ENCODE data around the gene CUEDC2. TPM values are rescaled to one million over a fixed set of nuclear protein-coding genes. Genes with fewer than 3 reads are reported as not detected.

Gene CUEDC2
- total RNA-seq, 1 experiment from 2014 or later: 179 TPM

- no peak for DNase-seq (ENCODE audit: low read depth)
- in situ Hi-C loops (cut with HindIII; ENCODE audit: low pct_unique_long_range_greater_than_20kb, low sequenced_read_pairs): no loop called here
These were observed 1.3 kb upstream of the CUEDC2 start for GRCh38 chr10:102433619-102434046.

DNA sequence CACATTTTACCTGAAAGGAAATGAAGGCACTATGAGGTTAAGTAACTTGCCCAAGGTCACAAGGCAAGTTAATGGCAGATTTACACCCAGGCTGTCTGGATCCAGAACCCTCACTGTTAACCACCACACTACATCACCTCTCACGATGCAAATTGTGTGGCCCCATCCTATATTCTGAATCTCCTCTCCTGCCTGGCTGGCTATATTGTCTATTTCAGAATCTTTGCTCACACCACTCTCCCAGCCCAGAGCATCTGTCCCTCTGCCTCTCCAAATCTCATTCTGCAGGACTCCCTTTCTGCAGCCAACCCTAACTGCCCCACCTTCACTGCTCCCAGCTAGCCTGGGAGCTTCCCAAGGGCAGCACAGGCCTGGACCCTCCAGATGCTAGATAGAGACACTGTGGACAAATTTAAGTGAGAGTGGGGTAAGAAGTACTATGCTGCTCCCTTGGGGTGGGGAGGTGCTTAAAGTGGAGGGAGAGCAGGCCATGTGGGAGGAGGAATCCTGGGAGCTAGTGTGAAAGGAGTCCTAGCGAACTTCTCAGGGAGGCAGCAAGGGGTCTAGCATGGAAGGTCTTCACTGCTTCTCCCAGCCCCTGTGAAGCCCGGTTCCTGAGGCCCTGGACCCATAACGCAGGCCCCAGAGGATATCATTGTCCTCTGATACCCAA lies 786 bp downstream of the CUEDC2 start:
- in situ Hi-C loops (cut with HindIII; ENCODE audit: low pct_unique_long_range_greater_than_20kb, low sequenced_read_pairs): no loop called here
- DNase-seq (ENCODE audit: low read depth): peak; percentile 29

DNA sequence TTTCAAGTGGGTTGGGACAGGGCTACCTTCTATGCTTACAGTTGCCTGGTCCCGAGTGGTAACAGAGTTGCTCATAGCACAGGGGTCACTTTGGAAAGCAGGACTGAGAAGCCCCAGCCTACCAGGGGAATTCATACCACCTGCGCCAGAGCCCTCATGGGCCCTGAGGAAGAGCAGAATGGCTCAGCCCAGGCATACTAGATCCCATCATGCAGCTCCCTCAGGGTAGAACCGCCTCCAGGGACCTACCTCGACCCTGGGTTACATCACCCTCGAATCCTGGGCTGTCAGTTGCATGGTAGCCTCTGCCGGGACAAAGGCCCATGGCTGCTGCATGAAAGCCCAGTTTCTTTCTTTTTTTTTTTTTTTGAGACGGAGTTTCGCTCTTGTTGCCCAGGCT lies 2.9 kb downstream of the CUEDC2 start:
- in situ Hi-C loops (cut with HindIII; ENCODE audit: low pct_unique_long_range_greater_than_20kb, low sequenced_read_pairs): no loop called here
- DNase-seq (ENCODE audit: low read depth): no peak

GRCh38 chr10:102426803-102427287 lies 5.5 kb downstream of the CUEDC2 start:
- in situ Hi-C loops (cut with HindIII; ENCODE audit: low pct_unique_long_range_greater_than_20kb, low sequenced_read_pairs): no loop called here
- no peak for DNase-seq (ENCODE audit: low read depth)

DNA sequence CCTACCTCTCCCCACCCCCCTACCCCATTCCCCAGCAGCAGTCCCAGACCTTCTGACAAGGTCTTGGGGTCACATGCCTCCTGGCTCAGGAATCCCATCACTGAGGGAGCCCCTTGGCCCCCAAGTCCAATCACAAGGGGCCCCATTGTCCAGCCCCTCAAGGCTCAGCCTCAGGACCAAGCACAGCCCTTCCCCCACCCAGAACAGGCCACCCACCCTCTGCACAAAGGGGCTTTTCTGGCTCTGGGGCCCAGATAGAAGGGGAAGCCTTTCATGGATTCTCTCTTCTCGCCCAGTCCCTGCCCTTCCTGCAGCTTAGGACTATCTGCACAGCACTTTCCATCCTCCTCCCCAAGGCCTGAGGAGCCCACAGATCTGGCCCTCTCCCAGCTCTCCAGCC lies 6.9 kb downstream of the CUEDC2 start:
- no peak for DNase-seq (ENCODE audit: low read depth)
- in situ Hi-C loops (cut with HindIII; ENCODE audit: low pct_unique_long_range_greater_than_20kb, low sequenced_read_pairs): no loop called here

- DNase-seq (ENCODE audit: low read depth): no peak
- in situ Hi-C loops (cut with HindIII; ENCODE audit: low pct_unique_long_range_greater_than_20kb, low sequenced_read_pairs): no loop called here
These were observed 7.5 kb downstream of the CUEDC2 start for GRCh38 chr10:102424916-102425315.

GRCh38 chr10:102424145-102424544 lies 8.2 kb downstream of the CUEDC2 start:
- DNase-seq (ENCODE audit: low read depth): no peak
- in situ Hi-C loops (cut with HindIII; ENCODE audit: low pct_unique_long_range_greater_than_20kb, low sequenced_read_pairs): no loop called here

DNA sequence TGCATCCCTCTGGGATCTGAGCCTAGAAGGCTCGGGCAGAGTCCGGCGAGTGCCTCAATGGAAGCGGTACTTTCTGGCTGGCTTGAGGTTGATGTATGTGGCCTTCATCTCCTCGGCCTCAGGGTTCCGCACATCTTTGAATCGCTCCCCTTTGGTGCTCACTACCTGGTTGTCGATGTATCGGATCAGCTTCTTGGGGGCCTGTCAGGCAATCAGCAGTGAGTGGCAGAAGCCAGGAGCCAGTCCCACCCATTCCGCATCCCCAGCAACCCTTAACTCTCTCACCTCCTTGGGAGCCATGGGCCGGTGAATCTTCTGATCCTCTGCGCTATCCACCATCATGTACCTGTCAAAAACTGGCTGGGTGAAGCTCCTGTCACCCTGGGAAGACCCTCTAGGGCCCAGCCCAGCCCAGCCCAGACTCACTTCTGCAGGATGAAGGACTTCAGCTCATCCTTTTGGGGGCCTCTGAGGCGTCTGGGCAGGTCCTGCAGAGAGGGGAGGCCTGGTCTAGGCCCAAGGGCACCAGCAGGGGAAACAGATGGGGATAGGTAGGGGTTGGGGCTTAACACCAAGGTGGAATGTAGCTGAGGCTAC lies 8.9 kb downstream of the CUEDC2 start:
- in situ Hi-C loops (cut with HindIII; ENCODE audit: low pct_unique_long_range_greater_than_20kb, low sequenced_read_pairs): no loop called here
- no peak for DNase-seq (ENCODE audit: low read depth)

- in situ Hi-C loops (cut with HindIII; ENCODE audit: low pct_unique_long_range_greater_than_20kb, low sequenced_read_pairs): no loop called here
- DNase-seq (ENCODE audit: low read depth): peak; percentile 80
These were observed 9.7 kb downstream of the CUEDC2 start for GRCh38 chr10:102422545-102423129.

- peak; percentile 44 for DNase-seq (ENCODE audit: low read depth)
- in situ Hi-C loops (cut with HindIII; ENCODE audit: low pct_unique_long_range_greater_than_20kb, low sequenced_read_pairs): no loop called here
These were observed 10.4 kb downstream of the CUEDC2 start for GRCh38 chr10:102421757-102422512.

DNA sequence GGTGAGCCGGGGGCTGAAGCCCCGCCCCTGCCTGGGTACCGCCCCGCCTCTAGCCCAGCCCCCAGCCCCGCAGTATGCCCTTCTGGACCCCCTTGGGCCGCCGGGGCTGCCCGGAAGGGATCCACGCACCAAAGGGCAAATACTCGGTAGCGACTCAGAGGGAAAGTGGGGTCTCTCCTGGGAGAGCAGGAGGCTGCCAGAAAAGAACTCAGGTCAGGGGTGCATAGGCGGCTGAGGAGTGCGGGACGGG lies 10.9 kb downstream of the CUEDC2 start:
- in situ Hi-C loops (cut with HindIII; ENCODE audit: low pct_unique_long_range_greater_than_20kb, low sequenced_read_pairs): no loop called here
- DNase-seq (ENCODE audit: low read depth): peak; percentile 21

GRCh38 chr10:102420714-102421506 lies 11.5 kb downstream of the CUEDC2 start, which contains the start of gene FBXL15:
Gene FBXL15 (plus strand): TSS chr10:102420836. CDS start chr10:102421130, 294 bp downstream.
- DNase-seq (ENCODE audit: low read depth): peak; percentile 95
- in situ Hi-C loops (cut with HindIII; ENCODE audit: low pct_unique_long_range_greater_than_20kb, low sequenced_read_pairs): no loop called here

DNA sequence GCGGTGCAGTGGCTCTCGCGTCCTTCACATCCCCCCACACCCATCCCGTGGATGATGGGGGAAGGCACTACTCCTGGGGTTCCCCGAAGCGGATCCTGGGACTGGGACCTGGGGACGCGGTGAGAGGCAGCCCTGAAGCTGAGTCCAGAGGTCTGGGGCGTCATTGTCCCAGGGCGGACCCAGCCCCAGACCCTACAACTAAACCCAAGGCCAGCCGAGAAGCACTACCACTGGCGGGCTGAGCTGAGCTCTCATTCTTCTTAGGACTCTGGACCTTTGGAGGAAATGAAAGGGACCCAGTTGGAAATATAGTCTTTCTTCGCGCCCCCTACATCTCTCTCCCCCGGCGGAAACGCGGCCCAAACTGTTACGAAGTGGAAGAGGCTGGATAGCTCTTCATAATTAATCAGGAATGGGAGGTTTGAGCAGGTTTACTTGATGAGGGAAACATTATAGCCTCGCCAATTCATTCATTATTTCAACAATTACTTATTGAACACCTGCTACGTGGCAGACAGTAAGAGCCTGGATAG lies 12.1 kb downstream of the CUEDC2 start:
- in situ Hi-C loops (cut with HindIII; ENCODE audit: low pct_unique_long_range_greater_than_20kb, low sequenced_read_pairs): no loop called here

DNA sequence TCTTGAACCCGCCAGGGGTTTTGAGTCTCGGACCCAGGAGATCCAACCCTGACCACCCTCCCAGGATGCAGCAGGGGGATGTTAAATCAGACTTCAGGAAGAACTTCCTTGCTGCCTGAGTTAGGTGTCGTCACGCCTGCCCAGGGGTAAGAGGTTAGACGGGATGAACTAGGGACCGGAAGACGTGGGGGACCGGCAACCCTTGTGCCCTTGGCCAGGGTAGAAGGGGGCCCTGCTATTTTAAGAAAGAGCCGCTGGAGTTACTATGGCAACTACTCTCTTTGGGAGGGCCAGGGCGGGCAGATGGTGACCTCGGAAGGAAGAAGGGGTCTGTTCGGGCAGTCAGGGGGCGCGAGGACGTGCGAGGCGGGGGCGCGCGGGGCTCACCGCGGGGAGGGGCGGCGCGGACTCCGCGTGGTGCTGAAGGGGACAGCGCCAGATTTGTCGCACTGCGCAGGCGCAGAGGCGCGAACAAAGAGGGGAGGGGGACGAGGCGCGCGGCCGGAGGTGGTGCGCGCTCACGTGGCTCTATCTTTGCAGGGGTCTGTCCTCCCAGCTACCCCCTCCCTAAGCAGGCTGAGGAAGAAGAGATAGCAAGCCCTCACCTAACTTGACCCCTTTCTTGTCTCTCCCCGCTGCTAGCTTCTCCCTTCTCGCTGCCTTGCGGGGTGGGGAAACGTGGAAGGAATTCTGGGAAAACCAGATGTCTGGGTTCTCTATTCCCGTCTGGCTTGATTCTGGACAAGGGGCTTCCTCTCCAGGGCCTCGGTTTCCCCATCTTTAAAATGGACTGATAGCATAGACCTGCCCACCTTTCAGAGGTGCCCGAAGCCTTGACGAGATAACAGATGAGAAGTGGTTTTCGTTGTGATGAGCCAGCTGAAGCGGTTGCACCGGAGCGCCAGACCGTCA lies 12.8 kb downstream of the CUEDC2 start:
- in situ Hi-C loops (cut with HindIII; ENCODE audit: low pct_unique_long_range_greater_than_20kb, low sequenced_read_pairs): no loop called here
- DNase-seq (ENCODE audit: low read depth): peak; percentile 52

More for the DNA sequence above, 12.1 kb downstream of the CUEDC2 start:
- no peak for DNase-seq (ENCODE audit: low read depth)

GRCh38 chr10:102418622-102419268 lies 13.6 kb downstream of the CUEDC2 start, which contains the start of gene PSD:
Gene PSD (minus strand): TSS chr10:102418785. CDS start chr10:102417038, 1,747 bp downstream.
- in situ Hi-C loops (cut with HindIII; ENCODE audit: low pct_unique_long_range_greater_than_20kb, low sequenced_read_pairs): no loop called here
- DNase-seq (ENCODE audit: low read depth): no peak

DNA sequence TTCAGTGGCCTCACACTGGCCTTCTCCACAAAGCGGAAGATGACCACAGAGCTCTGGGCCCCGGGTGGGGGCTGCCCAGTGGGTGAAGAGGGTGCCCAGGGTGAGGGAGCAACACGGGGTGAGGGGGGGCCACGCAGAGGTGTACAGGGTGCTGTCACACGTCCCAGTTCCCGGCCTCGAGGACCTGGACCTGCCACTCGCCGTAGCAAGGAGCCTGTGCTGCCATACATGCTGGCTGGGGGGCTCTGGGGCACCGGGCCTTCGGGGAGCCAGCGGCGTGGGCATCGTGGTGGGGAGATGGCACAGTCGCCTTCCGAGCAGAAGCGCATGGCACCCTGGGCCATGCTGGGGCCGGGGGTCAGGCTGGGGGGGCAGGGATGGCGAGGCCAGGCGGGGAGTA lies 15.7 kb downstream of the CUEDC2 start:
- in situ Hi-C loops (cut with HindIII; ENCODE audit: low pct_unique_long_range_greater_than_20kb, low sequenced_read_pairs): no loop called here
- no peak for DNase-seq (ENCODE audit: low read depth)

- in situ Hi-C loops (cut with HindIII; ENCODE audit: low pct_unique_long_range_greater_than_20kb, low sequenced_read_pairs): no loop called here
- no peak for DNase-seq (ENCODE audit: low read depth)
These were observed 16.1 kb downstream of the CUEDC2 start for GRCh38 chr10:102416283-102416682.

Data from Caki2 (cell line).